Midbrain (tissue), 1 donor: ENCODE data around the gene POMT1.

Experiments used
- DNase-seq: peaks from one replicate; lab custom pipeline; 2025; lab: John Stamatoyannopoulos, UW

POMT1 gene

GRCh38 chr9:131554843-131555351, 52.2 kb downstream of the POMT1 start:
- no peak for DNase-seq

DNA sequence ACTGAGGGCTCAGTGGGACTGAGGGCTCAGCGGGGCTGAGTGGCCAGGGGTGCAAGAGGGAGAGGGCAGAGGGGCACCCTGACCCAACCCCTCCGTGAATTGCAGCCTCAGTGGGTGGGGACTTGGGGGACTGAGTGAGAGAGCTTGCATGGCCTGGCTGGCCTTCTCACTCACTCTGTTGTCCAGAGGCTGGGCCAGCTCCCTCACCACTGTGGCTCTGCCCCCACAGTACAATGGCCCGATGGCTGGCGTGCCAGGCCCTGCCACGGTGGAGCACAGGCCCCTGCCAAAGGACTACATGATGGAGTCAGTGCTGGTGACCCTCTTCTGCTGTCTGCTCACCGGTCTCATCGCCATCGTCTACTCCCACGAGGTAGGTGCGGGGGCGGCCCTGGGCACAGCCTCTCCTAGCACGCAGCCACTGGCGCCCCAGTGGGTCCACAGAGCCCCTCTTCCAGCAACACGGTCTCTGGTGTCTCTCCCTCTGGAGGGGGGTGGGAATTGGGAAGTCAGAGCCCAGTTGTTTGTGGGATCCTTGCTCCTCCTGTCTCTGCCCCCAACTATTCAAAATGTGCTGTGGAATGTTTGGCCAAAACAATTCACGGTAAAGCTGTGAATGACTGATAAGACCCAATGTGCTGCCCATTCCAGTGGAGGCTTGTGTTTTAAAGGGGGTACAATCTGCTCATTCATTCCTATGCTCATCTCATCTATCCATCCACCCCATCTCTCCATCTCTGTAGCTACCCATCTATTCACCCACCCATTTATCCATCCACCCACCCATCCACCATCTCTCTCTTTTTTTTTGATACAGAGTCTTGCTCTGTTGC, 53.3 kb downstream of the POMT1 start:
- no peak for DNase-seq

GRCh38 chr9:131557855-131558548, 55.3 kb downstream of the POMT1 start:
- no peak for DNase-seq

- DNase-seq: no peak
Measured at GRCh38 chr9:131559421-131560000, 56.8 kb downstream of the POMT1 start.

- DNase-seq: no peak
Measured at GRCh38 chr9:131562032-131562959, 59.6 kb downstream of the POMT1 start.

DNA sequence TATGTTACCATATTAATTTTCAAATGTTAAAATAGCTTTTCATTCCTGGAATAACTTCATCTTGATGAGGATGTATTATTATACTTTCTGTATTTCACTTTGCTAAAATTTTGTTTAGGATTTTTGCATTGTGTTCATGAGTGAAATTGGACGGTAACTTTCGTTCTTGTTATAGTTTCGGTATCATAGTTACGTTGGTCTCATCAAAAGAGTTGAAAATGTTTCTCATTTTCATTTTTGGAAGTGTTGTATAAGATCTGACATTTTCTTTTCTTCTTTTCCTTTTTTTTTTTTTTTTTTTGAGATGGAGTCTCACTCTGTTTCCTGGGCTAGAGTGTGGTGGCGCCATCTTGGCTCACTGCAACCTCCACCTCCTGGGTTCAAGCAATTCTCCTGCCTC, 62.7 kb downstream of the POMT1 start:
- DNase-seq: no peak

DNA sequence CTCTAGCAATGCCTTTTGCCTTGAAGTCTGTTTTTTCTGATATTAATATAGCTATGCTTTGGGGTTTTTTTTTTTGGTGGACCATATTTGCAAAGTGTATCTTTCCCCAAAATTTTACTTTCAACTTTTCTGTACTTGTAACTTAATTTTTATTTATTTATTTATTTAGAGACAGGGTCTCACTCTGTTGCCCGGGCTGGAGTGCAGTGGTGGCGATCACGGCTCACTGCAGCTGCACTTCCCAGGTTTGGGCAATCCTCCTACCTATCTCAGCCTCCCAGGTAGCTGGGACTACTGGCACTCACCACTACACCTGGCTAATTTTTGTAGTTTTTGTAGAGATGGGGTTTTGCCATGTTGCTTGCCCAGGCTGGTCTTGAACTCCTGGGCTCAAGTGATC, 63.4 kb downstream of the POMT1 start:
- no peak for DNase-seq

- no peak for DNase-seq
Measured at GRCh38 chr9:131567910-131568309, 65.2 kb downstream of the POMT1 start.
